ENCODE measurements around the gene GABPB2.
A peak's percentile ranks its signal among the peaks of the same experiment; 100 is the strongest.

DNA sequence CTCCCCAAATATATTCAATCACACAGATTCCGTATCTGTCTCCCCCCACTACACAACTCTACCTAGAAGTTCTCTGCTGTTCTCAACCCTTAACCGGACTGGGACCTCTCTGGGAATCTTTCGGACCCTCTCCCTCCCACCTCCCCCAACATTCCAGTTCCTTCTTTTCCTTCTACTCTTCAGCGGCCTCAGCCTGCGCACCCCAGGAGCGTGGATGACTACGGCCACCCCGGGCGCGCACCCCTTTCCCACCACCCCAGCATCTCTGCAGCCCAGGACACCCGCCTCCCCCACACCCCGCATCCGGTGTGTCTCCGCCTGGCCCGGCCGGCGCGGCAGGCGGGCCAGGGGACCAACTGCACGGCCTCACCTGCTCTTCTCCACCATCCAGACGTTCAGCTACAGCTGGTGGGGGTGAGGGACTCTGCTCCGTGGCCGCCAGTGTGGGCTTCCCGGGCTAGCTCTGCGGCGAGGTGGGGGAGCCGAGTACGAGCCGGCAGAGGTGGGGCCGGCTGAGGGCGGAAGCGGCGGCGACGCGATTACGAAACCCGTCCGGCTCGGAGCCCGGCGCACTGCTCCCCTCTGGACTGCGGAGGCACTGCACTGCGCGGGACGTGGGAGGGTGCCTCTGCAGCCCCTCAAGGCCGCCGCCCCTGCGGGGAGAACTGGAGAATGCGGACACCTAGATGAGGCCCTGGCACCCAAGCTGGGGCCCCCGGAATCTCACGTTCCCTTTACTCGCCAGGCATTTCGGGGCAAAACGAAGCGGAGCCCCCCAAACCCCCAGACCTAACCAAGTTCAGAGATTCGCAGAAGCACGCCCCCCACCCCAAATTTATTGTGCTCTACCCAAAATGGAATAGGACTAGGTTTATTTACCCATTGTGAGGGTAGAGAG, 11.2 kb upstream of the GABPB2 start, which contains the start of gene CDC42SE1:
- TF ChIP-seq ZNF550 (CRISPR knock-in tag; IDR thresholded peaks at IDR 0.05; ENCODE audit: borderline replicate concordance) (0 out of 2 replicates have a peak, but pooled peaks have one; percentile 88), NBN (conservative IDR thresholded peaks at IDR 0.05) (no peak), HMG20B (CRISPR knock-in tag; conservative IDR thresholded peaks at IDR 0.05) (no peak), POLR2A (IDR thresholded peaks at IDR 0.05; ENCODE audit: insufficient read depth in 1 of 2, low read depth in 2 of 2, low read length in 2 of 2) (peak; percentile 38 to 77; a peak in 3 of 4 replicates), ZFP37 (CRISPR knock-in tag; IDR thresholded peaks at IDR 0.05; ENCODE audit: borderline replicate concordance) (0 out of 2 replicates have a peak, but pooled peaks have one; percentile 19), DPF2 (CRISPR knock-in tag; IDR thresholded peaks at IDR 0.05; ENCODE audit: borderline replicate concordance, low read depth) (peak; percentile 18; the same call in 1 of the 2 replicates), BRD4 (CRISPR knock-in tag; IDR thresholded peaks at IDR 0.05) (no peak; the same call in 1 of the 2 replicates), FOXP1 (IDR thresholded peaks at IDR 0.05) (no peak), FOXP1 (CRISPR knock-in tag; IDR thresholded peaks at IDR 0.05) (no peak)
- TF ChIP-seq, protein P1, sequence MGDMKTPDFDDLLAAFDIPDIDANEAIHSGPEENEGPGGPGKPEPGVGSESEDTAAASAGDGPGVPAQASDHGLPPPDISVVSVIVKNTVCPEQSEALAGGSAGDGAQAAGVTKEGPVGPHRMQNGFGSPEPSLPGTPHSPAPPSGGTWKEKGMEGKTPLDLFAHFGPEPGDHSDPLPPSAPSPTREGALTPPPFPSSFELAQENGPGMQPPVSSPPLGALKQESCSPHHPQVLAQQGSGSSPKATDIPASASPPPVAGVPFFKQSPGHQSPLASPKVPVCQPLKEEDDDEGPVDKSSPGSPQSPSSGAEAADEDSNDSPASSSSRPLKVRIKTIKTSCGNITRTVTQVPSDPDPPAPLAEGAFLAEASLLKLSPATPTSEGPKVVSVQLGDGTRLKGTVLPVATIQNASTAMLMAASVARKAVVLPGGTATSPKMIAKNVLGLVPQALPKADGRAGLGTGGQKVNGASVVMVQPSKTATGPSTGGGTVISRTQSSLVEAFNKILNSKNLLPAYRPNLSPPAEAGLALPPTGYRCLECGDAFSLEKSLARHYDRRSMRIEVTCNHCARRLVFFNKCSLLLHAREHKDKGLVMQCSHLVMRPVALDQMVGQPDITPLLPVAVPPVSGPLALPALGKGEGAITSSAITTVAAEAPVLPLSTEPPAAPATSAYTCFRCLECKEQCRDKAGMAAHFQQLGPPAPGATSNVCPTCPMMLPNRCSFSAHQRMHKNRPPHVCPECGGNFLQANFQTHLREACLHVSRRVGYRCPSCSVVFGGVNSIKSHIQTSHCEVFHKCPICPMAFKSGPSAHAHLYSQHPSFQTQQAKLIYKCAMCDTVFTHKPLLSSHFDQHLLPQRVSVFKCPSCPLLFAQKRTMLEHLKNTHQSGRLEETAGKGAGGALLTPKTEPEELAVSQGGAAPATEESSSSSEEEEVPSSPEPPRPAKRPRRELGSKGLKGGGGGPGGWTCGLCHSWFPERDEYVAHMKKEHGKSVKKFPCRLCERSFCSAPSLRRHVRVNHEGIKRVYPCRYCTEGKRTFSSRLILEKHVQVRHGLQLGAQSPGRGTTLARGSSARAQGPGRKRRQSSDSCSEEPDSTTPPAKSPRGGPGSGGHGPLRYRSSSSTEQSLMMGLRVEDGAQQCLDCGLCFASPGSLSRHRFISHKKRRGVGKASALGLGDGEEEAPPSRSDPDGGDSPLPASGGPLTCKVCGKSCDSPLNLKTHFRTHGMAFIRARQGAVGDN (CRISPR knock-in tag; IDR thresholded peaks at IDR 0.05): peak; percentile 85
- TF ChIP-seq, protein P2, sequence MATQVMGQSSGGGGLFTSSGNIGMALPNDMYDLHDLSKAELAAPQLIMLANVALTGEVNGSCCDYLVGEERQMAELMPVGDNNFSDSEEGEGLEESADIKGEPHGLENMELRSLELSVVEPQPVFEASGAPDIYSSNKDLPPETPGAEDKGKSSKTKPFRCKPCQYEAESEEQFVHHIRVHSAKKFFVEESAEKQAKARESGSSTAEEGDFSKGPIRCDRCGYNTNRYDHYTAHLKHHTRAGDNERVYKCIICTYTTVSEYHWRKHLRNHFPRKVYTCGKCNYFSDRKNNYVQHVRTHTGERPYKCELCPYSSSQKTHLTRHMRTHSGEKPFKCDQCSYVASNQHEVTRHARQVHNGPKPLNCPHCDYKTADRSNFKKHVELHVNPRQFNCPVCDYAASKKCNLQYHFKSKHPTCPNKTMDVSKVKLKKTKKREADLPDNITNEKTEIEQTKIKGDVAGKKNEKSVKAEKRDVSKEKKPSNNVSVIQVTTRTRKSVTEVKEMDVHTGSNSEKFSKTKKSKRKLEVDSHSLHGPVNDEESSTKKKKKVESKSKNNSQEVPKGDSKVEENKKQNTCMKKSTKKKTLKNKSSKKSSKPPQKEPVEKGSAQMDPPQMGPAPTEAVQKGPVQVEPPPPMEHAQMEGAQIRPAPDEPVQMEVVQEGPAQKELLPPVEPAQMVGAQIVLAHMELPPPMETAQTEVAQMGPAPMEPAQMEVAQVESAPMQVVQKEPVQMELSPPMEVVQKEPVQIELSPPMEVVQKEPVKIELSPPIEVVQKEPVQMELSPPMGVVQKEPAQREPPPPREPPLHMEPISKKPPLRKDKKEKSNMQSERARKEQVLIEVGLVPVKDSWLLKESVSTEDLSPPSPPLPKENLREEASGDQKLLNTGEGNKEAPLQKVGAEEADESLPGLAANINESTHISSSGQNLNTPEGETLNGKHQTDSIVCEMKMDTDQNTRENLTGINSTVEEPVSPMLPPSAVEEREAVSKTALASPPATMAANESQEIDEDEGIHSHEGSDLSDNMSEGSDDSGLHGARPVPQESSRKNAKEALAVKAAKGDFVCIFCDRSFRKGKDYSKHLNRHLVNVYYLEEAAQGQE (IDR thresholded peaks at IDR 0.05; ENCODE audit: borderline replicate concordance in 1 of 2, low read depth in 1 of 2, low read length in 2 of 2): no peak
- TF ChIP-seq, protein P3, sequence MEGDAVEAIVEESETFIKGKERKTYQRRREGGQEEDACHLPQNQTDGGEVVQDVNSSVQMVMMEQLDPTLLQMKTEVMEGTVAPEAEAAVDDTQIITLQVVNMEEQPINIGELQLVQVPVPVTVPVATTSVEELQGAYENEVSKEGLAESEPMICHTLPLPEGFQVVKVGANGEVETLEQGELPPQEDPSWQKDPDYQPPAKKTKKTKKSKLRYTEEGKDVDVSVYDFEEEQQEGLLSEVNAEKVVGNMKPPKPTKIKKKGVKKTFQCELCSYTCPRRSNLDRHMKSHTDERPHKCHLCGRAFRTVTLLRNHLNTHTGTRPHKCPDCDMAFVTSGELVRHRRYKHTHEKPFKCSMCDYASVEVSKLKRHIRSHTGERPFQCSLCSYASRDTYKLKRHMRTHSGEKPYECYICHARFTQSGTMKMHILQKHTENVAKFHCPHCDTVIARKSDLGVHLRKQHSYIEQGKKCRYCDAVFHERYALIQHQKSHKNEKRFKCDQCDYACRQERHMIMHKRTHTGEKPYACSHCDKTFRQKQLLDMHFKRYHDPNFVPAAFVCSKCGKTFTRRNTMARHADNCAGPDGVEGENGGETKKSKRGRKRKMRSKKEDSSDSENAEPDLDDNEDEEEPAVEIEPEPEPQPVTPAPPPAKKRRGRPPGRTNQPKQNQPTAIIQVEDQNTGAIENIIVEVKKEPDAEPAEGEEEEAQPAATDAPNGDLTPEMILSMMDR (CRISPR knock-in tag; IDR thresholded peaks at IDR 0.05): peak; percentile 89
